BLaER1 (cell line): ENCODE results near the gene METTL25B.

Experiments
- H3K27ac ChIP-seq: shearing (Covaris generic); formaldehyde crosslinking; 2 replicates; pipeline ENCODE4 v1.8.1; 2022
- H3K27me3 ChIP-seq: shearing (Covaris generic); formaldehyde crosslinking; 2 replicates; pipeline ENCODE4 v1.8.1; 2022
- H3K36me3 ChIP-seq: shearing (Covaris generic); formaldehyde crosslinking; 2 replicates; pipeline ENCODE4 v1.8.1; 2022
- H3K4me1 ChIP-seq: shearing (Covaris generic); formaldehyde crosslinking; 2 replicates; pipeline ENCODE4 v1.8.1; 2022
- H3K4me2 ChIP-seq: shearing (Covaris generic); formaldehyde crosslinking; 2 replicates; pipeline ENCODE4 v1.8.1; 2022
- H3K4me3 ChIP-seq: shearing (Covaris generic); formaldehyde crosslinking; 2 replicates; pipeline ENCODE4 v1.8.1; 2022
- H3K9ac ChIP-seq: shearing (Covaris generic); formaldehyde crosslinking; 2 replicates; pipeline ENCODE4 v1.8.1; 2022
- H3K9me3 ChIP-seq: shearing (Covaris generic); formaldehyde crosslinking; 2 replicates; pipeline ENCODE4 v1.8.1; 2022
- H4K20me1 ChIP-seq: shearing (Covaris generic); formaldehyde crosslinking; 2 replicates; pipeline ENCODE4 v1.8.1; 2022
- Cebpa-rat ChIP-seq: shearing (Covaris generic); IDR thresholded peaks from 2 replicates; pipeline ENCODE4 v1.8.1; 2022

Gene METTL25B

GRCh38 chr1:156740741-156741480 is 12.6 kb downstream of the METTL25B start, which contains the start of gene MRPL24:
Gene MRPL24, minus strand, starts transcription at chr1:156741088. Its CDS starts 2,384 bp downstream, at chr1:156738704.
- Histone ChIP-seq H3K9me3 (no peaks in the 10 kb centered on the region), H3K27me3 (no peaks in the 10 kb centered on the region), H3K9ac (peak within 1 kb of the TSS; percentile 85), H3K4me3 (peak within 1 kb of the TSS; percentile 80), H3K4me2 (peak within 1 kb of the TSS; percentile 93), H3K36me3 (peaks cover 78% of the 10 kb centered on the region), H3K4me1 (peaks cover 55% of the 10 kb centered on the region), H4K20me1 (peaks cover 42% of the 10 kb centered on the region), H3K27ac (peak within 1 kb of the TSS; percentile 82)
- no peak for TF ChIP-seq Cebpa-rat

GRCh38 chr1:156741481-156741983 is 13.3 kb downstream of the METTL25B start:
- Histone ChIP-seq H3K27ac (peak overlapping the region; percentile 49; the same call in 1 of the 2 replicates), H4K20me1 (peaks cover 49% of the 10 kb centered on the region), H3K9ac (peak overlapping the region; percentile 35; the same call in 1 of the 2 replicates), H3K9me3 (no peaks in the 10 kb centered on the region), H3K4me3 (peak overlapping the region; percentile 80), H3K36me3 (peaks cover 76% of the 10 kb centered on the region), H3K4me1 (peaks cover 61% of the 10 kb centered on the region), H3K27me3 (no peaks in the 10 kb centered on the region), H3K4me2 (peak overlapping the region; percentile 80)
- TF ChIP-seq Cebpa-rat = no peak

- Histone ChIP-seq H3K4me2 (peak overlapping the region; percentile 80), H3K27me3 (no peaks in the 10 kb centered on the region), H3K9me3 (no peaks in the 10 kb centered on the region), H4K20me1 (peaks cover 53% of the 10 kb centered on the region), H3K36me3 (peaks cover 71% of the 10 kb centered on the region), H3K4me1 (peaks cover 66% of the 10 kb centered on the region), H3K4me3 (no peak overlapping the region), H3K9ac (no peak overlapping the region), H3K27ac (peak overlapping the region; percentile 1; the same call in 1 of the 2 replicates)
- TF ChIP-seq Cebpa-rat = no peak
These were observed 13.7 kb downstream of the METTL25B start for GRCh38 chr1:156742017-156742416.

- Histone ChIP-seq H3K36me3 (peaks cover 63% of the 10 kb centered on the region), H3K4me2 (no peak overlapping the region), H4K20me1 (peaks cover 60% of the 10 kb centered on the region), H3K27ac (0 out of 2 replicates have a peak overlapping the region, but pooled peaks have one; percentile 1), H3K4me1 (peaks cover 67% of the 10 kb centered on the region), H3K9me3 (no peaks in the 10 kb centered on the region), H3K27me3 (no peaks in the 10 kb centered on the region), H3K9ac (no peak overlapping the region), H3K4me3 (no peak overlapping the region)
- no peak for TF ChIP-seq Cebpa-rat
These were observed 14.5 kb downstream of the METTL25B start for GRCh38 chr1:156742801-156743200.

GRCh38 chr1:156743367-156744302 is 15.4 kb downstream of the METTL25B start:
- H3K27me3 ChIP-seq = no peaks in the 10 kb centered on the region
- peaks cover 63% of the 10 kb centered on the region for H4K20me1 ChIP-seq
- no peak overlapping the region; the same call in 1 of the 2 replicates for H3K9ac ChIP-seq
- H3K4me1 ChIP-seq = peaks cover 75% of the 10 kb centered on the region
- peaks cover 61% of the 10 kb centered on the region for H3K36me3 ChIP-seq
- H3K27ac ChIP-seq = peak overlapping the region; percentile 2; the same call in 1 of the 2 replicates
- no peak for TF ChIP-seq Cebpa-rat
- H3K4me2 ChIP-seq = no peak overlapping the region
- H3K4me3 ChIP-seq = no peak overlapping the region
- H3K9me3 ChIP-seq = no peaks in the 10 kb centered on the region

- Histone ChIP-seq H3K4me2 (no peak overlapping the region), H3K36me3 (peaks cover 62% of the 10 kb centered on the region), H3K9ac (no peak overlapping the region; the same call in 1 of the 2 replicates), H4K20me1 (peaks cover 63% of the 10 kb centered on the region), H3K9me3 (no peaks in the 10 kb centered on the region), H3K27me3 (no peaks in the 10 kb centered on the region), H3K27ac (no peak overlapping the region; the same call in 1 of the 2 replicates), H3K4me3 (no peak overlapping the region), H3K4me1 (peaks cover 74% of the 10 kb centered on the region)
- TF ChIP-seq Cebpa-rat = no peak
These were observed 16.1 kb downstream of the METTL25B start for GRCh38 chr1:156744344-156744743.

- no peak for TF ChIP-seq Cebpa-rat
- peak overlapping the region; percentile 6; the same call in 1 of the 2 replicates for H3K9ac ChIP-seq
- H3K4me1 ChIP-seq = peaks cover 68% of the 10 kb centered on the region
- H3K4me3 ChIP-seq = no peak overlapping the region
- H3K27me3 ChIP-seq = no peaks in the 10 kb centered on the region
- peaks cover 66% of the 10 kb centered on the region for H3K36me3 ChIP-seq
- peak overlapping the region; percentile 96 for H3K4me2 ChIP-seq
- no peaks in the 10 kb centered on the region for H3K9me3 ChIP-seq
- H3K27ac ChIP-seq = peak overlapping the region; percentile 70
- peaks cover 63% of the 10 kb centered on the region for H4K20me1 ChIP-seq
These were observed 16.6 kb downstream of the METTL25B start for GRCh38 chr1:156744786-156745419.

- Histone ChIP-seq H3K4me1 (peaks cover 62% of the 10 kb centered on the region), H3K4me3 (no peak overlapping the region)
These were observed 17.6 kb downstream of the METTL25B start for GRCh38 chr1:156745881-156746280.

GRCh38 chr1:156746406-156746727 is 18.1 kb downstream of the METTL25B start:
- Histone ChIP-seq H3K9ac (no peak overlapping the region), H3K4me2 (peak overlapping the region; percentile 96), H3K4me1 (peaks cover 61% of the 10 kb centered on the region), H3K9me3 (no peaks in the 10 kb centered on the region), H3K36me3 (peaks cover 66% of the 10 kb centered on the region), H3K4me3 (peak overlapping the region; percentile 84; the same call in 1 of the 2 replicates), H4K20me1 (peaks cover 63% of the 10 kb centered on the region), H3K27me3 (no peaks in the 10 kb centered on the region), H3K27ac (peak overlapping the region; percentile 79; the same call in 1 of the 2 replicates)
- TF ChIP-seq Cebpa-rat = no peak

More at GRCh38 chr1:156745881-156746280, 17.6 kb downstream of the METTL25B start:
- Histone ChIP-seq H4K20me1 (peaks cover 63% of the 10 kb centered on the region), H3K9ac (no peak overlapping the region), H3K4me2 (peak overlapping the region; percentile 96), H3K27me3 (no peaks in the 10 kb centered on the region), H3K9me3 (no peaks in the 10 kb centered on the region), H3K27ac (peak overlapping the region; percentile 26; the same call in 1 of the 2 replicates), H3K36me3 (peaks cover 66% of the 10 kb centered on the region)
- TF ChIP-seq Cebpa-rat = no peak
